Gastroesophageal sphincter (tissue), 4 donors: Measurements from ENCODE around the gene OR4B1. TPM values are rescaled to one million over a fixed set of nuclear protein-coding genes. Genes with fewer than 3 reads are reported as not detected.

Experiments
- ATAC-seq: fragments of 150-250 bp; one replicate; pipeline ENCODE4 v1.9.1; 2016; ENCODE audit warnings: mild to moderate bottlenecking, moderate library complexity
- H3K27ac ChIP-seq, 4 donors: fragments of 200-600 bp; sonication (generic) in 3 of 4; 1 replicate in 3 of 4; 2 replicates in 1 of 4; pipeline ENCODE4 v1.5.1; 2016 to 2019
- H3K27me3 ChIP-seq: fragments of 200-600 bp; sonication (generic); one replicate; pipeline ENCODE4 v1.5.1; 2019
- H3K36me3 ChIP-seq, 2 donors: fragments of 200-600 bp; sonication (generic); one replicate each; pipeline ENCODE4 v1.5.1; 2019; ENCODE audit warnings: control low read depth in 1 of 2
- H3K4me1 ChIP-seq, 3 donors: fragments of 200-600 bp; sonication (generic); 1 replicate in 2 of 3; 2 replicates in 1 of 3; pipeline ENCODE4 v1.5.1; 2016 to 2019; ENCODE audit warnings: control low read depth in 2 of 3
- H3K4me3 ChIP-seq, 2 donors: fragments of 200-600 bp; sonication (generic); one replicate each; pipeline ENCODE4 v1.5.1; 2019; ENCODE audit warnings: mild to moderate bottlenecking in 1 of 2, moderate library complexity in 1 of 2
- H3K9me3 ChIP-seq, 3 donors: fragments of 200-600 bp; sonication (generic); one replicate each; pipeline ENCODE4 v1.5.1; 2017 to 2019; ENCODE audit warnings: control low read depth in 2 of 3
- EP300 ChIP-seq: sonication (generic); formaldehyde crosslinking; IDR thresholded peaks from one replicate; pipeline ENCODE4 v1.6.1; 2017; ENCODE audit warnings: antibody characterized with exemption, mild to moderate bottlenecking
- POLR2A ChIP-seq, 2 donors: fragments of 450-650 bp; IDR thresholded peaks; one replicate each; pipeline ENCODE4 v1.6.1; 2017; ENCODE audit warnings: antibody characterized with exemption in 2 of 2, mild to moderate bottlenecking in 2 of 2, moderate library complexity in 1 of 2
- POLR2AphosphoS5 ChIP-seq: sonication (generic); formaldehyde crosslinking; IDR thresholded peaks from one replicate; pipeline ENCODE4 v1.6.1; 2017; ENCODE audit warnings: antibody characterized with exemption
- WGBS, 2 donors: methylation state at CpG; one replicate each; pipeline ENCODE4 v1.1.5; 2018; ENCODE audit warnings: low coverage in 1 of 2; 5-methylcytosine and 5-hydroxymethylcytosine counted together
- total RNA-seq, 4 donors: library from RNA; depleted of rRNA; stranded (reverse); fragments of >200 nt; gene quantifications; one replicate each; pipeline ENCODE4 v1.1.0, GENCODE V29; 2016
- TF ChIP-seq, protein P1 (sequence below), 4 experiments: fragments of 200-600 bp in 2 of 4; fragments of 450-650 bp in 2 of 4; sonication (generic) in 1 of 4; IDR thresholded peaks; one replicate each; pipeline ENCODE4 v1.5.1; 2017 to 2019; ENCODE audit warnings: antibody characterized with exemption in 4 of 4, mild to moderate bottlenecking in 2 of 4, moderate library complexity in 2 of 4

Gene OR4B1, protein sequence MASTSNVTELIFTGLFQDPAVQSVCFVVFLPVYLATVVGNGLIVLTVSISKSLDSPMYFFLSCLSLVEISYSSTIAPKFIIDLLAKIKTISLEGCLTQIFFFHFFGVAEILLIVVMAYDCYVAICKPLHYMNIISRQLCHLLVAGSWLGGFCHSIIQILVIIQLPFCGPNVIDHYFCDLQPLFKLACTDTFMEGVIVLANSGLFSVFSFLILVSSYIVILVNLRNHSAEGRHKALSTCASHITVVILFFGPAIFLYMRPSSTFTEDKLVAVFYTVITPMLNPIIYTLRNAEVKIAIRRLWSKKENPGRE
- not detected for total RNA-seq

GRCh38 chr11:48216510-48216909, at the start of gene OR4B1:
Gene OR4B1, plus strand, starts transcription at chr11:48216810. Its CDS starts 0 bp downstream, at chr11:48216810.
- H3K4me1 ChIP-seq = no peaks in the 10 kb centered on the region
- H3K36me3 ChIP-seq = no peaks in the 10 kb centered on the region
- H3K27ac ChIP-seq = no peak within 1 kb of the TSS
- TF ChIP-seq, protein P1, sequence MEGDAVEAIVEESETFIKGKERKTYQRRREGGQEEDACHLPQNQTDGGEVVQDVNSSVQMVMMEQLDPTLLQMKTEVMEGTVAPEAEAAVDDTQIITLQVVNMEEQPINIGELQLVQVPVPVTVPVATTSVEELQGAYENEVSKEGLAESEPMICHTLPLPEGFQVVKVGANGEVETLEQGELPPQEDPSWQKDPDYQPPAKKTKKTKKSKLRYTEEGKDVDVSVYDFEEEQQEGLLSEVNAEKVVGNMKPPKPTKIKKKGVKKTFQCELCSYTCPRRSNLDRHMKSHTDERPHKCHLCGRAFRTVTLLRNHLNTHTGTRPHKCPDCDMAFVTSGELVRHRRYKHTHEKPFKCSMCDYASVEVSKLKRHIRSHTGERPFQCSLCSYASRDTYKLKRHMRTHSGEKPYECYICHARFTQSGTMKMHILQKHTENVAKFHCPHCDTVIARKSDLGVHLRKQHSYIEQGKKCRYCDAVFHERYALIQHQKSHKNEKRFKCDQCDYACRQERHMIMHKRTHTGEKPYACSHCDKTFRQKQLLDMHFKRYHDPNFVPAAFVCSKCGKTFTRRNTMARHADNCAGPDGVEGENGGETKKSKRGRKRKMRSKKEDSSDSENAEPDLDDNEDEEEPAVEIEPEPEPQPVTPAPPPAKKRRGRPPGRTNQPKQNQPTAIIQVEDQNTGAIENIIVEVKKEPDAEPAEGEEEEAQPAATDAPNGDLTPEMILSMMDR (IDR thresholded peaks at IDR 0.05) = no peak
- no peak for TF ChIP-seq POLR2AphosphoS5
- TF ChIP-seq EP300 = no peak
- no peak for TF ChIP-seq POLR2A (IDR thresholded peaks at IDR 0.05)
- 61 to 65% methylated on average over 2 of the region's 2 CpGs for WGBS, 2 donors
- H3K4me3 ChIP-seq = no peak within 1 kb of the TSS
- H3K9me3 ChIP-seq = no peaks in the 10 kb centered on the region
- ATAC-seq = no peak
- no peaks in the 10 kb centered on the region for H3K27me3 ChIP-seq

- Histone ChIP-seq H3K4me1 (peaks cover 0 to 24% (median 5%) of the 10 kb centered on the region in 3 donors), H3K27me3 (no peaks in the 10 kb centered on the region), H3K4me3 (no peak overlapping the region), H3K9me3 (no peaks in the 10 kb centered on the region), H3K36me3 (peaks cover 0 to 8% of the 10 kb centered on the region in 2 donors), H3K27ac (no peak overlapping the region)
- TF ChIP-seq, protein P1 (IDR thresholded peaks at IDR 0.05) = no peak
- TF ChIP-seq EP300 = no peak
- TF ChIP-seq POLR2A (IDR thresholded peaks at IDR 0.05) = no peak
- no peak for TF ChIP-seq POLR2AphosphoS5
- 79 to 91% methylated on average over 6 of the region's 6 CpGs for WGBS, 2 donors
- no peak for ATAC-seq
Measured at GRCh38 chr11:48167380-48167779, 49.2 kb upstream of the OR4B1 start.

DNA sequence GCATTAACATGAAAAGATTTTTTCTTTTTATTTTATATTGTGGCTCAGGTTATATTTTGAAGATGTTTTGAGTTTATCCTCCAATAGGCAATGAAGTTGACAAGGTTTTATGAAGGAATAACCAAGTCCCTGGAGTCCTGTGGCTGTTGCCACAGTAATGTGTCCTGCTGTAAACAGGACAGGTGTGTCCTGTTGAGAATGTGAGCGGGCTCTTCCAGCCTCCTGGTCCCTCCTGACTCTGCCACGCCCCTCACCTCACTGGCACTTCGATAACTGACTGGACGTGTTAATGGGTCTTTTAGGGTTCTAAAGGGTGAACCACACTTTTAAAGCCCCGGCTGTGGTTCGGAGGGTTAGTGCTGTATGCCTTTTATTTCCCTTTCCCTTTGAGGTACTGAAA, 47.8 kb upstream of the OR4B1 start:
- no peak overlapping the region for H3K4me3 ChIP-seq
- WGBS, 2 donors = 81 to 88% methylated on average over 4 to 5 of the region's 6 CpGs
- peaks cover 0 to 31% (median 5%) of the 10 kb centered on the region in 3 donors for H3K4me1 ChIP-seq
- no peak overlapping the region for H3K27ac ChIP-seq
- peaks cover 0 to 3% of the 10 kb centered on the region in 2 donors for H3K36me3 ChIP-seq
- TF ChIP-seq, protein P1 (IDR thresholded peaks at IDR 0.05) = no peak
- no peak for TF ChIP-seq EP300
- no peak for TF ChIP-seq POLR2AphosphoS5
- no peak for TF ChIP-seq POLR2A (IDR thresholded peaks at IDR 0.05)
- H3K9me3 ChIP-seq = no peaks in the 10 kb centered on the region
- no peaks in the 10 kb centered on the region for H3K27me3 ChIP-seq
- no peak for ATAC-seq

DNA sequence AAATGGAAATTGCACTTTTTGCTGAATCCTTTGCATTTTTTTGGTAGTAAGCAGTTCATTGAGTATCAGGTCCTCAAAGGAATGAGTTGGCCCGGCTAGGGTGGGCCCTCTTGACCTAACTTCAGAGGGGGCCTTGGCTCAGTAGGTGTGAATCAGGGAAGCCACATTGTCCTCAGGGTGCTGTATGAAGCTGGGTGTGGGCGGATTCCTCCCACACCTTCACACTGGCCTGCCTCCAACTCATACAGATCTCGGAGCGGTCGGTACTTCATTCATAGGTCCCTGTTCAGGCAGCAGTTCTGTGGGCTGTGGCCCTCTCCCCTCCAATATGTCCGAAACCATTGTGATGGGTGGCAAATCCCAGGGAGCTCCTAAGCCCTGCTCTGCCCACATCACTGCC, 47.4 kb upstream of the OR4B1 start:
- H3K36me3 ChIP-seq = no peaks in the 10 kb centered on the region
- WGBS, 2 donors = 62 to 71% methylated on average over 4 to 5 of the region's 6 CpGs
- no peaks in the 10 kb centered on the region for H3K9me3 ChIP-seq
- peak overlapping the region in 2 of 4 donors; percentile 2 to 48 for H3K27ac ChIP-seq
- no peak for ATAC-seq
- peaks cover 0 to 31% (median 5%) of the 10 kb centered on the region in 3 donors for H3K4me1 ChIP-seq
- TF ChIP-seq EP300 (no peak), POLR2AphosphoS5 (no peak), POLR2A (IDR thresholded peaks at IDR 0.05) (no peak)
- TF ChIP-seq, protein P1 (IDR thresholded peaks at IDR 0.05) = no peak
- no peak overlapping the region for H3K4me3 ChIP-seq
- no peaks in the 10 kb centered on the region for H3K27me3 ChIP-seq

DNA sequence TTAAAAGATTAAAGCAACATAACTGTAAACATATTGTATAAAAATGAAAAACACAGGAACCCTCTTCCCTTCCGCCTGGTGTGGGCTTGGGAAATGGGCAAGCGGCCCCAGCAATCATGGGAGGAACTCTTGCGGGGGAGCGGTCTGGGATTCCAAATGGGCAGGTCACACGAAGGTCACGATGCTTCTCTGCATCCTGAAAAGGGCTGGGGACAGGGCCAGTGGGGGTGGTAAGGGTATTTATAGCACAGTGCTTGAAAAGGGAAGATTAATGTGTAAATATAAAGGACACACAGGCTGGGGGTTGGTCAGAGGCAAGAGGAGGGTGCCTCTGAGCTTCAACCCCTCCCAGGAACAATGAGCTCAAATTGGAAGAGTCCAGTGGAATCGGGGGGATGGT, 46.9 kb upstream of the OR4B1 start:
- Histone ChIP-seq H3K4me3 (no peak overlapping the region), H3K36me3 (no peaks in the 10 kb centered on the region), H3K27me3 (no peaks in the 10 kb centered on the region), H3K9me3 (no peaks in the 10 kb centered on the region), H3K4me1 (peaks cover 0 to 31% (median 5%) of the 10 kb centered on the region in 3 donors), H3K27ac (peak overlapping the region in 3 of 4 donors; percentile 2 to 51 (median 48))
- WGBS, 2 donors = 14 to 55% methylated on average over 4 to 7 of the region's 7 CpGs
- TF ChIP-seq POLR2A (IDR thresholded peaks at IDR 0.05) (no peak), EP300 (no peak), POLR2AphosphoS5 (no peak)
- TF ChIP-seq, protein P1 (IDR thresholded peaks at IDR 0.05) = no peak
- ATAC-seq = no peak
